SK-N-SH (cell line): ENCODE measurements around the gene RAD1. TPM values are rescaled to one million over a fixed set of nuclear protein-coding genes. Genes with fewer than 3 reads are reported as not detected.

Experiments
- CTCF ChIA-PET: fragments of 300-600, 350-600 bp; formaldehyde crosslinking; extraction: SDS; loops from one replicate; lab custom pipeline; 2021; lab: Yijun Ruan, JAX
- POLR2A ChIA-PET: fragments of 350-600 bp; sonication (Branson Sonifier 250); formaldehyde crosslinking; extraction: SDS; loops from one replicate; lab custom pipeline; 2020; ENCODE audit warnings: antibody characterized with exemption, inconsistent platforms; lab: Yijun Ruan, JAX
- DNase-seq: peaks from one replicate; pipeline ENCODE4 v3.0.0; 2012
- H2AFZ ChIP-seq: fragments of 200-600 bp; sonication (generic); 2 replicates; pipeline ENCODE4 v1.8.1; 2016; ENCODE audit warnings: antibody characterized with exemption, mild to moderate bottlenecking, low read depth
- H3F3A ChIP-seq: fragments of 200-600 bp; sonication (generic); replicated peaks from 2 replicates; pipeline ENCODE3; 2016; ENCODE audit warnings: antibody characterized with exemption, mild to moderate bottlenecking; ENCODE audit not compliant: insufficient read depth
- H3K27ac ChIP-seq, 2 experiments: fragments of 200-500 bp in 1 of 2; fragments of 200-600 bp in 1 of 2; sonication (Bioruptor generic) in 1 of 2; sonication (generic), shearing (Covaris generic) in 1 of 2; 2 replicates each; pipeline versions ENCODE4 v1.5.1 to v1.6.1; 2014 to 2016; ENCODE audit warnings: low read depth in 2 of 2, inconsistent platforms in 1 of 2, low read length in 1 of 2, mild to moderate bottlenecking in 1 of 2, mixed read lengths in 1 of 2
- H3K27me3 ChIP-seq: fragments of 200-600 bp; sonication (generic), shearing (Covaris generic); 2 replicates; pipeline ENCODE4 v1.6.1; 2016; ENCODE audit warnings: mixed run types; ENCODE audit not compliant: insufficient read depth
- H3K36me3 ChIP-seq, 2 experiments: fragments of 200-500 bp in 1 of 2; fragments of 200-600 bp in 1 of 2; sonication (Bioruptor generic) in 1 of 2; sonication (generic) in 1 of 2; replicated peaks in 1 of 2; 2 replicates each; pipeline versions ENCODE3 to v1.5.1; 2014 to 2016; ENCODE audit warnings: low read length in 1 of 2, mild to moderate bottlenecking in 1 of 2; ENCODE audit not compliant: insufficient read depth in 2 of 2, control insufficient read depth in 1 of 2
- H3K4me1 ChIP-seq, 2 experiments: fragments of 200-500 bp in 1 of 2; fragments of 200-600 bp in 1 of 2; sonication (Bioruptor generic) in 1 of 2; sonication (generic), shearing (Covaris generic) in 1 of 2; 2 replicates each; pipeline versions ENCODE4 v1.5.1 to v1.6.1; 2014 to 2016; ENCODE audit warnings: low read depth in 1 of 2, low read length in 1 of 2, mixed run types in 1 of 2; ENCODE audit not compliant: insufficient read depth in 2 of 2, control insufficient read depth in 1 of 2
- H3K4me2 ChIP-seq: fragments of 200-600 bp; sonication (generic), shearing (Covaris generic); 2 replicates; pipeline ENCODE4 v1.6.1; 2017; ENCODE audit warnings: mixed run types
- H3K4me3 ChIP-seq, 2 experiments: fragments of 200-500 bp in 1 of 2; fragments of 200-600 bp in 1 of 2; sonication (Bioruptor generic) in 1 of 2; sonication (generic), shearing (Covaris generic) in 1 of 2; 2 replicates each; pipeline versions ENCODE4 v1.5.1 to v1.8.1; 2014 to 2016; ENCODE audit warnings: low read depth in 2 of 2, inconsistent platforms in 1 of 2, low read length in 1 of 2, mild to moderate bottlenecking in 1 of 2, mixed read lengths in 1 of 2, moderate library complexity in 1 of 2
- H3K79me2 ChIP-seq: fragments of 200-600 bp; sonication (generic); 2 replicates; pipeline ENCODE4 v1.8.1; 2017; ENCODE audit warnings: mild to moderate bottlenecking; ENCODE audit not compliant: insufficient read depth
- H3K9ac ChIP-seq: fragments of 200-600 bp; sonication (generic); 2 replicates; pipeline ENCODE4 v1.6.1; 2017; ENCODE audit warnings: mixed run types
- H3K9me2 ChIP-seq: fragments of 200-600 bp; sonication (generic); 2 replicates; pipeline ENCODE4 v1.6.1; 2017; ENCODE audit warnings: mixed run types
- H3K9me3 ChIP-seq: fragments of 200-600 bp; sonication (generic); 2 replicates; pipeline ENCODE4 v1.6.1; 2017; ENCODE audit warnings: mixed run types, mild to moderate bottlenecking, moderate library complexity
- H4K20me1 ChIP-seq: fragments of 200-600 bp; sonication (generic); 2 replicates; pipeline ENCODE4 v1.6.1; 2017; ENCODE audit warnings: mild to moderate bottlenecking, mixed run types; ENCODE audit not compliant: insufficient read depth
- CHD2 ChIP-seq: fragments of 150-350 bp; IDR thresholded peaks from 2 replicates; pipeline ENCODE4 v1.6.1; 2018; ENCODE audit warnings: low read length; ENCODE audit not compliant: partially characterized antibody
- FOXJ3 ChIP-seq: sonication (generic); formaldehyde crosslinking; IDR thresholded peaks from 2 replicates; pipeline ENCODE4 v1.5.1; 2020; ENCODE audit warnings: mild to moderate bottlenecking, missing genetic modification reagents
- GABPA ChIP-seq: IDR thresholded peaks from 2 replicates; pipeline ENCODE4 v1.4.0; 2012; ENCODE audit warnings: low read depth, mild to moderate bottlenecking
- JUND ChIP-seq: IDR thresholded peaks from 2 replicates; pipeline ENCODE4 v1.4.0; 2012
- MEF2A ChIP-seq: IDR thresholded peaks from 2 replicates; pipeline ENCODE4 v1.4.0; 2012; ENCODE audit warnings: low read depth, borderline replicate concordance
- MXI1 ChIP-seq: IDR thresholded peaks from 2 replicates; pipeline ENCODE4 v1.6.1; 2012; ENCODE audit warnings: mild to moderate bottlenecking, low read depth, low read length, improper control_type of control experiment
- NRF1 ChIP-seq: IDR thresholded peaks from 2 replicates; pipeline ENCODE4 v1.6.1; 2012; ENCODE audit warnings: low read depth, mild to moderate bottlenecking, low read length
- SIN3A ChIP-seq: IDR thresholded peaks from 2 replicates; pipeline ENCODE4 v1.6.1; 2012; ENCODE audit warnings: low read depth, mild to moderate bottlenecking, low read length, moderate library complexity, borderline replicate concordance
- TCF12 ChIP-seq: IDR thresholded peaks from 2 replicates; pipeline ENCODE4 v1.4.0; 2012
- WGBS: methylation state at CpG from one replicate; pipeline ENCODE4 v1.1.6; 2017; ENCODE audit warnings: low lambda C conversion rate; 5-methylcytosine and 5-hydroxymethylcytosine counted together
- polyA plus RNA-seq, 3 experiments: library from polyadenylated mRNA; depleted of rRNA; stranded (reverse); fragments of >200 nt; gene quantifications; 2 replicates each; pipeline ENCODE4 v1.2.3, GENCODE V29; 2012
- TF ChIP-seq, protein P1 (sequence below): IDR thresholded peaks from 2 replicates; pipeline ENCODE4 v1.4.0; 2012; ENCODE audit warnings: low read depth, borderline replicate concordance
- TF ChIP-seq, protein P2 (sequence below): IDR thresholded peaks from 2 replicates; pipeline ENCODE4 v1.4.0; 2012; ENCODE audit warnings: low read depth, borderline replicate concordance
- TF ChIP-seq, protein P3 (sequence below): IDR thresholded peaks from 2 replicates; pipeline ENCODE4 v1.6.1; 2012; ENCODE audit warnings: mild to moderate bottlenecking, low read depth, low read length, moderate library complexity
- TF ChIP-seq, protein P4 (sequence below): IDR thresholded peaks from 2 replicates; pipeline ENCODE4; 2012
- TF ChIP-seq, protein P5 (sequence below): fragments of 150-350 bp; IDR thresholded peaks from 2 replicates; pipeline ENCODE4 v1.6.1; 2017; ENCODE audit warnings: antibody characterized with exemption, low read length, low read depth, borderline replicate concordance

RAD1 gene
- polyA plus RNA-seq, 1 of the 3 experiments (the other 2 are of a cell fraction), result 21.2 TPM

DNA sequence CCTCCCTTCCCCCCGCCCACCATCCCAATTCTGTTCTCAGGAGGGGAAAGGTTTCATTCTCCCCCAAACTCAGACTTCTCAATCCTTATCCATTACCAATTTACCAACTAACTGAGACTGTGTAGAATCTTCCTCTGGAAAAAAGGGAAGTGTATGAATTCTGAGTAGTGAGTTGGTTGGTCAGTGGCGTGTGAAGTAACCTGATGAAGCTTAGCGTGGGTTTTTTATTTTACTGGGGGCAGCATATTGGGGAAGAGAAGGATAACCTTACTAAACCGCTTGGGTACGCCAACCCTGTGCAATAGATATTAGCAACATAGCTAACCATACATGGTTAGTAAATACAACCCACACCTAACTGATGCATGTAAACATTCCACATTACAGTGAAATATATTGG is 13.0 kb upstream of the RAD1 start:
- 96% methylated on average over 5 of the region's 5 CpGs for WGBS
- Histone ChIP-seq H3K4me1 (peaks cover 9 to 11% of the 10 kb centered on the region in 2 experiments; a peak in 3 of 4 replicates), H4K20me1 (no peaks in the 10 kb centered on the region), H3K9me2 (no peaks in the 10 kb centered on the region), H3K9ac (no peak overlapping the region), H2AFZ (no peak overlapping the region), H3K79me2 (peaks cover 40% of the 10 kb centered on the region), H3F3A (peaks cover 39% of the 10 kb centered on the region), H3K27ac (no peak overlapping the region; a peak in 1 of 4 replicates), H3K27me3 (no peaks in the 10 kb centered on the region), H3K9me3 (no peaks in the 10 kb centered on the region), H3K4me3 (no peak overlapping the region), H3K4me2 (no peak overlapping the region), H3K36me3 (peaks cover 31 to 38% of the 10 kb centered on the region in 2 experiments)
- DNase-seq, result no peak
- CTCF ChIA-PET, result no interaction called here
- TF ChIP-seq TCF12, result no peak
- TF ChIP-seq, protein P1, sequence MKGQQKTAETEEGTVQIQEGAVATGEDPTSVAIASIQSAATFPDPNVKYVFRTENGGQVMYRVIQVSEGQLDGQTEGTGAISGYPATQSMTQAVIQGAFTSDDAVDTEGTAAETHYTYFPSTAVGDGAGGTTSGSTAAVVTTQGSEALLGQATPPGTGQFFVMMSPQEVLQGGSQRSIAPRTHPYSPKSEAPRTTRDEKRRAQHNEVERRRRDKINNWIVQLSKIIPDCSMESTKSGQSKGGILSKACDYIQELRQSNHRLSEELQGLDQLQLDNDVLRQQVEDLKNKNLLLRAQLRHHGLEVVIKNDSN, result no peak
- no peak for TF ChIP-seq FOXJ3 (CRISPR knock-in tag)
- no peak for TF ChIP-seq NRF1
- TF ChIP-seq MXI1, result no peak
- POLR2A ChIA-PET, result interaction anchor here (2.4 kb wide), 1 partner anchor 13 kb away, joined by 32 read pairs; the partner anchor contains the start of genes BRIX1 and RAD1

DNA sequence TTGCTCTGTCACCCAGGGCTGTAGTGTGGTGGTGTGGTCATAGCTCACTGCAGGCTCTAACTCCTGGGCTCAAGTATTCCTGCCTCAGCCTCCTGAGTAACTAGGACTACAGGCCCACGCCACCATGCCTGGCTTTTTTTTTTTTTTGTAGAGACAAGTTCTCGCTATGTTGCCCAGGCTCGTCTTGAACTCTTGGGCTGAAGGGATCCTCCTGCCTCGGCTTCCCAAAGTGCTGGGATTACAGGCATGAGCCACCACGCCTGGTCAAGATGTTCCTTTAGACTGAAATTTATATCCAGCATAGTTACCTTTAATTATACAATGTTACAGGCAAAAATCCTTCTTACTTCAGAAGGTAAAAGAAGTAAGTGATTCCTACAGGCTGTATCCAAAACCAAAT is 12.5 kb upstream of the RAD1 start:
- CTCF ChIA-PET, result no interaction called here
- no peak overlapping the region for H3K4me2 ChIP-seq
- no peak for TF ChIP-seq GABPA
- TF ChIP-seq, protein P2, sequence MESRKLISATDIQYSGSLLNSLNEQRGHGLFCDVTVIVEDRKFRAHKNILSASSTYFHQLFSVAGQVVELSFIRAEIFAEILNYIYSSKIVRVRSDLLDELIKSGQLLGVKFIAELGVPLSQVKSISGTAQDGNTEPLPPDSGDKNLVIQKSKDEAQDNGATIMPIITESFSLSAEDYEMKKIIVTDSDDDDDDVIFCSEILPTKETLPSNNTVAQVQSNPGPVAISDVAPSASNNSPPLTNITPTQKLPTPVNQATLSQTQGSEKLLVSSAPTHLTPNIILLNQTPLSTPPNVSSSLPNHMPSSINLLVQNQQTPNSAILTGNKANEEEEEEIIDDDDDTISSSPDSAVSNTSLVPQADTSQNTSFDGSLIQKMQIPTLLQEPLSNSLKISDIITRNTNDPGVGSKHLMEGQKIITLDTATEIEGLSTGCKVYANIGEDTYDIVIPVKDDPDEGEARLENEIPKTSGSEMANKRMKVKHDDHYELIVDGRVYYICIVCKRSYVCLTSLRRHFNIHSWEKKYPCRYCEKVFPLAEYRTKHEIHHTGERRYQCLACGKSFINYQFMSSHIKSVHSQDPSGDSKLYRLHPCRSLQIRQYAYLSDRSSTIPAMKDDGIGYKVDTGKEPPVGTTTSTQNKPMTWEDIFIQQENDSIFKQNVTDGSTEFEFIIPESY, result no peak
- TF ChIP-seq CHD2, result no peak
- TF ChIP-seq, protein P3, sequence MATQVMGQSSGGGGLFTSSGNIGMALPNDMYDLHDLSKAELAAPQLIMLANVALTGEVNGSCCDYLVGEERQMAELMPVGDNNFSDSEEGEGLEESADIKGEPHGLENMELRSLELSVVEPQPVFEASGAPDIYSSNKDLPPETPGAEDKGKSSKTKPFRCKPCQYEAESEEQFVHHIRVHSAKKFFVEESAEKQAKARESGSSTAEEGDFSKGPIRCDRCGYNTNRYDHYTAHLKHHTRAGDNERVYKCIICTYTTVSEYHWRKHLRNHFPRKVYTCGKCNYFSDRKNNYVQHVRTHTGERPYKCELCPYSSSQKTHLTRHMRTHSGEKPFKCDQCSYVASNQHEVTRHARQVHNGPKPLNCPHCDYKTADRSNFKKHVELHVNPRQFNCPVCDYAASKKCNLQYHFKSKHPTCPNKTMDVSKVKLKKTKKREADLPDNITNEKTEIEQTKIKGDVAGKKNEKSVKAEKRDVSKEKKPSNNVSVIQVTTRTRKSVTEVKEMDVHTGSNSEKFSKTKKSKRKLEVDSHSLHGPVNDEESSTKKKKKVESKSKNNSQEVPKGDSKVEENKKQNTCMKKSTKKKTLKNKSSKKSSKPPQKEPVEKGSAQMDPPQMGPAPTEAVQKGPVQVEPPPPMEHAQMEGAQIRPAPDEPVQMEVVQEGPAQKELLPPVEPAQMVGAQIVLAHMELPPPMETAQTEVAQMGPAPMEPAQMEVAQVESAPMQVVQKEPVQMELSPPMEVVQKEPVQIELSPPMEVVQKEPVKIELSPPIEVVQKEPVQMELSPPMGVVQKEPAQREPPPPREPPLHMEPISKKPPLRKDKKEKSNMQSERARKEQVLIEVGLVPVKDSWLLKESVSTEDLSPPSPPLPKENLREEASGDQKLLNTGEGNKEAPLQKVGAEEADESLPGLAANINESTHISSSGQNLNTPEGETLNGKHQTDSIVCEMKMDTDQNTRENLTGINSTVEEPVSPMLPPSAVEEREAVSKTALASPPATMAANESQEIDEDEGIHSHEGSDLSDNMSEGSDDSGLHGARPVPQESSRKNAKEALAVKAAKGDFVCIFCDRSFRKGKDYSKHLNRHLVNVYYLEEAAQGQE, result no peak
- TF ChIP-seq, protein P4, sequence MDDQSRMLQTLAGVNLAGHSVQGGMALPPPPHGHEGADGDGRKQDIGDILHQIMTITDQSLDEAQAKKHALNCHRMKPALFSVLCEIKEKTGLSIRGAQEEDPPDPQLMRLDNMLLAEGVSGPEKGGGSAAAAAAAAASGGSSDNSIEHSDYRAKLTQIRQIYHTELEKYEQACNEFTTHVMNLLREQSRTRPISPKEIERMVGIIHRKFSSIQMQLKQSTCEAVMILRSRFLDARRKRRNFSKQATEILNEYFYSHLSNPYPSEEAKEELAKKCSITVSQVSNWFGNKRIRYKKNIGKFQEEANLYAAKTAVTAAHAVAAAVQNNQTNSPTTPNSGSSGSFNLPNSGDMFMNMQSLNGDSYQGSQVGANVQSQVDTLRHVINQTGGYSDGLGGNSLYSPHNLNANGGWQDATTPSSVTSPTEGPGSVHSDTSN, result no peak
- no peak for TF ChIP-seq SIN3A
- TF ChIP-seq JUND, result no peak
- TF ChIP-seq, protein P5, sequence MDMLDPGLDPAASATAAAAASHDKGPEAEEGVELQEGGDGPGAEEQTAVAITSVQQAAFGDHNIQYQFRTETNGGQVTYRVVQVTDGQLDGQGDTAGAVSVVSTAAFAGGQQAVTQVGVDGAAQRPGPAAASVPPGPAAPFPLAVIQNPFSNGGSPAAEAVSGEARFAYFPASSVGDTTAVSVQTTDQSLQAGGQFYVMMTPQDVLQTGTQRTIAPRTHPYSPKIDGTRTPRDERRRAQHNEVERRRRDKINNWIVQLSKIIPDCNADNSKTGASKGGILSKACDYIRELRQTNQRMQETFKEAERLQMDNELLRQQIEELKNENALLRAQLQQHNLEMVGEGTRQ, result no peak
- no peak for TF ChIP-seq MEF2A
- TF ChIP-seq, all 33 proteins: peak for 0
- Histone ChIP-seq H3K4me3 (no peak overlapping the region), H3K9ac (no peak overlapping the region), H3K79me2 (peaks cover 35% of the 10 kb centered on the region), H3F3A (peaks cover 44% of the 10 kb centered on the region), H3K9me2 (no peaks in the 10 kb centered on the region), H2AFZ (no peak overlapping the region), H3K36me3 (peaks cover 35 to 41% of the 10 kb centered on the region in 2 experiments), H3K27ac (no peak overlapping the region), H3K4me1 (peaks cover 9 to 13% of the 10 kb centered on the region in 2 experiments; a peak in 3 of 4 replicates), H3K9me3 (no peaks in the 10 kb centered on the region), H4K20me1 (no peaks in the 10 kb centered on the region), H3K27me3 (no peaks in the 10 kb centered on the region)
- DNase-seq, result no peak
- WGBS, result 99% methylated on average over 5 of the region's 5 CpGs
- POLR2A ChIA-PET, result no interaction called here
